DOHH2 (cell line): ENCODE results near the gene TRMT2B.
"Not testable (repeated sequence)": the region's sequence is repeated elsewhere in the genome, so short reads cannot be mapped to it uniquely, and the experiment has no call there.

Experiments
- H3F3A ChIP-seq: fragments of 200-600 bp; sonication (generic), shearing (Covaris generic); 2 replicates; pipeline ENCODE4 v1.6.0; 2016; ENCODE audit warnings: antibody characterized with exemption, mild to moderate bottlenecking; ENCODE audit not compliant: control insufficient read depth, insufficient read depth
- H3K27ac ChIP-seq: fragments of 200-600 bp; sonication (generic); 2 replicates; pipeline ENCODE4 v1.5.1; 2014; ENCODE audit warnings: low read depth, mild to moderate bottlenecking, low read length, moderate library complexity
- H3K27me3 ChIP-seq: fragments of 200-600 bp; sonication (generic); 2 replicates; pipeline ENCODE4 v1.6.1; 2014; ENCODE audit warnings: mild to moderate bottlenecking, low read length, mixed read lengths; ENCODE audit not compliant: control insufficient read depth
- H3K36me3 ChIP-seq: fragments of 200-600 bp; sonication (generic); 2 replicates; pipeline ENCODE4 v1.6.1; 2014; ENCODE audit warnings: mild to moderate bottlenecking, low read length, moderate library complexity, mixed read lengths; ENCODE audit not compliant: control insufficient read depth
- H3K4me1 ChIP-seq: fragments of 200-600 bp; sonication (generic); 2 replicates; pipeline ENCODE4 v1.6.1; 2014; ENCODE audit warnings: mild to moderate bottlenecking, low read length, mixed read lengths; ENCODE audit not compliant: control insufficient read depth
- H3K4me2 ChIP-seq: fragments of 200-600 bp; sonication (generic); 2 replicates; pipeline ENCODE4 v1.6.0; 2014; ENCODE audit warnings: mild to moderate bottlenecking, low read length, moderate library complexity
- H3K4me3 ChIP-seq: fragments of 200-600 bp; sonication (generic); 2 replicates; pipeline ENCODE4 v1.5.1; 2014; ENCODE audit warnings: mild to moderate bottlenecking, low read length, mixed read lengths
- H3K79me2 ChIP-seq: fragments of 200-600 bp; sonication (generic); 2 replicates; pipeline ENCODE4 v1.6.1; 2014; ENCODE audit warnings: mild to moderate bottlenecking, low read length, mixed read lengths; ENCODE audit not compliant: control insufficient read depth
- H3K9me2 ChIP-seq: fragments of 200-600 bp; sonication (generic); replicated peaks from 2 replicates; pipeline ENCODE4 v1.6.1; 2014; ENCODE audit warnings: mild to moderate bottlenecking, low read length, mixed read lengths; ENCODE audit not compliant: control insufficient read depth
- H3K9me3 ChIP-seq: fragments of 200-600 bp; sonication (generic); 2 replicates; pipeline ENCODE4 v1.6.1; 2014; ENCODE audit warnings: antibody characterized with exemption, low read length, mixed read lengths; ENCODE audit not compliant: control insufficient read depth, insufficient read depth
- H4K20me1 ChIP-seq: fragments of 200-600 bp; sonication (generic); 2 replicates; pipeline ENCODE4 v1.6.0; 2014; ENCODE audit warnings: low read depth, mild to moderate bottlenecking, antibody characterized with exemption, low read length, moderate library complexity; ENCODE audit not compliant: control insufficient read depth, insufficient read depth
- EZH2phosphoT487 ChIP-seq: fragments of 200-600 bp; sonication (generic); IDR thresholded peaks from 2 replicates; pipeline ENCODE4 v1.6.1; 2017; ENCODE audit warnings: borderline replicate concordance, mild to moderate bottlenecking, antibody characterized with exemption, low read length, moderate library complexity, mixed read lengths
- TF ChIP-seq, protein P1 (sequence below): fragments of 200-600 bp; sonication (generic); IDR thresholded peaks from one replicate; pipeline ENCODE4 v1.5.1; 2014; ENCODE audit warnings: antibody characterized with exemption, mild to moderate bottlenecking, low read depth, low read length; ENCODE audit not compliant: poor library complexity, severe bottlenecking

The TRMT2B gene

DNA sequence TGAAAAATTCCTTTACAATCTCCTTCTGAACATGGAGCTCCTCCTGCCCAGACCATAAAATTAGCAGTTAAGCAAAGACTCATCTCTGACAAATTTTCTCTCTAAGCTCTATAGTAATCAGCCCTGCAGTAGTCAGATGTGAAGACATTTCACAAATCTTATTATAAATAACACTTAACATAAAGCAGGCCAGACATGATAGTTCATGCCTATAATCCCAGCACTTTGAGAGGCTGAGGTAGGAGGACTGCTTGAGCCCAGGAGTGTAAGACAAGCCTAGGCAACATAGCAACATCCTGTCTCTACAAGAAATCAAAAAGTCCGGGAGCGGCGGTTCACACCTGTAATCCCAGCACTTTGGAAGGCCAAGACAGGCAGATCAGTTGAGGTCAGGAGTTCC is 29.9 kb downstream of the TRMT2B start:
- Histone ChIP-seq H3K27me3 (no peaks in the 10 kb centered on the region), H3K79me2 (no peaks in the 10 kb centered on the region), H3K36me3 (peaks cover 8% of the 10 kb centered on the region; the same call in 1 of the 2 replicates), H3F3A (no peaks in the 10 kb centered on the region), H3K4me1 (no peaks in the 10 kb centered on the region), H3K9me3 (no peaks in the 10 kb centered on the region), H3K9me2 (no peaks in the 10 kb centered on the region), H4K20me1 (no peaks in the 10 kb centered on the region), H3K4me3 (no peak overlapping the region), H3K27ac (no peak overlapping the region), H3K4me2 (no peak overlapping the region)
- TF ChIP-seq EZH2phosphoT487 = no peak
- TF ChIP-seq, protein P1, sequence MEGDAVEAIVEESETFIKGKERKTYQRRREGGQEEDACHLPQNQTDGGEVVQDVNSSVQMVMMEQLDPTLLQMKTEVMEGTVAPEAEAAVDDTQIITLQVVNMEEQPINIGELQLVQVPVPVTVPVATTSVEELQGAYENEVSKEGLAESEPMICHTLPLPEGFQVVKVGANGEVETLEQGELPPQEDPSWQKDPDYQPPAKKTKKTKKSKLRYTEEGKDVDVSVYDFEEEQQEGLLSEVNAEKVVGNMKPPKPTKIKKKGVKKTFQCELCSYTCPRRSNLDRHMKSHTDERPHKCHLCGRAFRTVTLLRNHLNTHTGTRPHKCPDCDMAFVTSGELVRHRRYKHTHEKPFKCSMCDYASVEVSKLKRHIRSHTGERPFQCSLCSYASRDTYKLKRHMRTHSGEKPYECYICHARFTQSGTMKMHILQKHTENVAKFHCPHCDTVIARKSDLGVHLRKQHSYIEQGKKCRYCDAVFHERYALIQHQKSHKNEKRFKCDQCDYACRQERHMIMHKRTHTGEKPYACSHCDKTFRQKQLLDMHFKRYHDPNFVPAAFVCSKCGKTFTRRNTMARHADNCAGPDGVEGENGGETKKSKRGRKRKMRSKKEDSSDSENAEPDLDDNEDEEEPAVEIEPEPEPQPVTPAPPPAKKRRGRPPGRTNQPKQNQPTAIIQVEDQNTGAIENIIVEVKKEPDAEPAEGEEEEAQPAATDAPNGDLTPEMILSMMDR = no peak

- H3K4me3 ChIP-seq, H3K9me3 ChIP-seq, H4K20me1 ChIP-seq, H3F3A ChIP-seq, H3K79me2 ChIP-seq, H3K27me3 ChIP-seq, H3K27ac ChIP-seq, H3K4me1 ChIP-seq, H3K4me2 ChIP-seq, H3K9me2 ChIP-seq: not testable (repeated sequence)
- H3K36me3 ChIP-seq = peaks cover 14% of the 10 kb centered on the region
Measured at GRCh38 chrX:101012031-101012430, 39.9 kb downstream of the TRMT2B start.

GRCh38 chrX:101009090-101009489 is 42.8 kb downstream of the TRMT2B start:
- H3K79me2 ChIP-seq = no peaks in the 10 kb centered on the region
- no peaks in the 10 kb centered on the region for H3K9me3 ChIP-seq
- TF ChIP-seq EZH2phosphoT487 = no peak
- TF ChIP-seq, protein P1 = no peak
- H3K36me3 ChIP-seq = peaks cover 5% of the 10 kb centered on the region
- H3F3A ChIP-seq = no peaks in the 10 kb centered on the region
- no peaks in the 10 kb centered on the region for H3K4me1 ChIP-seq
- H4K20me1 ChIP-seq = no peaks in the 10 kb centered on the region
- H3K4me2 ChIP-seq = no peak overlapping the region
- no peaks in the 10 kb centered on the region for H3K9me2 ChIP-seq
- H3K27ac ChIP-seq = no peak overlapping the region
- no peaks in the 10 kb centered on the region for H3K27me3 ChIP-seq
- H3K4me3 ChIP-seq = no peak overlapping the region

- Histone ChIP-seq H3K27me3 (no peaks in the 10 kb centered on the region), H3F3A (no peaks in the 10 kb centered on the region), H4K20me1 (no peaks in the 10 kb centered on the region), H3K79me2 (no peaks in the 10 kb centered on the region), H3K36me3 (no peaks in the 10 kb centered on the region), H3K27ac (no peak overlapping the region), H3K9me3 (no peaks in the 10 kb centered on the region), H3K9me2 (no peaks in the 10 kb centered on the region), H3K4me3 (no peak overlapping the region), H3K4me1 (no peaks in the 10 kb centered on the region), H3K4me2 (no peak overlapping the region)
- TF ChIP-seq EZH2phosphoT487 = no peak
- TF ChIP-seq, protein P1 = no peak
Measured at GRCh38 chrX:100999451-100999850, 52.5 kb downstream of the TRMT2B start.
